HL-60 (cell line): ENCODE results near the gene TNFAIP8.

ENCODE experiments used
- DNase-seq, 2 experiments: peaks; one replicate each; pipeline ENCODE4 v3.0.0-alpha.2; 2010 to 2020; ENCODE audit warnings: low read depth in 1 of 2, low spot score in 1 of 2
- H3K27ac ChIP-seq: fragments of 250-450 bp; sonication (Bioruptor Pico); replicated peaks from 2 replicates; pipeline ENCODE4 v1.5.1; 2020; ENCODE audit warnings: mild to moderate bottlenecking, moderate library complexity
- H3K27me3 ChIP-seq: fragments of 250-450 bp; sonication (Bioruptor Pico); 2 replicates; pipeline ENCODE4 v1.5.1; 2021; ENCODE audit warnings: mild to moderate bottlenecking, moderate library complexity; ENCODE audit not compliant: insufficient read depth, poor library complexity, severe bottlenecking
- H3K4me3 ChIP-seq: replicated peaks from 2 replicates; pipeline ENCODE4 v1.5.1; 2011; ENCODE audit warnings: mild to moderate bottlenecking, control low read depth, low read length; ENCODE audit not compliant: insufficient read depth
- CTCF ChIP-seq: IDR thresholded peaks from one replicate; pipeline ENCODE4 v1.5.1; 2011; ENCODE audit warnings: low read length, control low read depth, inconsistent platforms; ENCODE audit not compliant: insufficient read depth
- GABPA ChIP-seq: IDR thresholded peaks from 2 replicates; pipeline ENCODE4 v1.6.1; 2012; ENCODE audit warnings: low read depth
- POLR2AphosphoS5 ChIP-seq: IDR thresholded peaks from 2 replicates; pipeline ENCODE4 v1.6.1; 2012; ENCODE audit warnings: low read depth
- REST ChIP-seq: IDR thresholded peaks from 2 replicates; pipeline ENCODE4 v1.6.1; 2012; ENCODE audit warnings: low read depth; ENCODE audit not compliant: insufficient replicate concordance
- SPI1 ChIP-seq: IDR thresholded peaks from 2 replicates; pipeline ENCODE4 v1.6.1; 2012; ENCODE audit warnings: low read depth, mild to moderate bottlenecking, borderline replicate concordance

The TNFAIP8 gene

GRCh38 chr5:119363271-119363670 is 7.5 kb downstream of the TNFAIP8 start:
- TF ChIP-seq REST (no peak), CTCF (no peak), GABPA (no peak), POLR2AphosphoS5 (no peak), SPI1 (no peak)
- H3K27ac ChIP-seq, result no peak overlapping the region
- no peak for DNase-seq
- H3K4me3 ChIP-seq, result no peak overlapping the region
- H3K27me3 ChIP-seq, result no peaks in the 10 kb centered on the region

- no peak overlapping the region for H3K27ac ChIP-seq
- no peak overlapping the region for H3K4me3 ChIP-seq
- no peaks in the 10 kb centered on the region for H3K27me3 ChIP-seq
- TF ChIP-seq GABPA, result no peak
- no peak for TF ChIP-seq CTCF
- no peak for TF ChIP-seq REST
- no peak for TF ChIP-seq SPI1
- no peak for TF ChIP-seq POLR2AphosphoS5
- DNase-seq, result no peak
Observed at GRCh38 chr5:119363936-119364335, 8.1 kb downstream of the TNFAIP8 start.

GRCh38 chr5:119365847-119366539 is 10.2 kb downstream of the TNFAIP8 start:
- TF ChIP-seq POLR2AphosphoS5, result no peak
- no peak for TF ChIP-seq GABPA
- no peak for TF ChIP-seq SPI1
- no peak for TF ChIP-seq CTCF
- no peak for TF ChIP-seq REST
- Histone ChIP-seq H3K27ac (no peak overlapping the region), H3K4me3 (no peak overlapping the region), H3K27me3 (no peaks in the 10 kb centered on the region)
- no peak for DNase-seq
